Activated B cell treated with CpG ODN at 0.5 μM for 24 hours (primary cell): ENCODE data around the gene CFAP69. TPM values are rescaled to one million over a fixed set of nuclear protein-coding genes. Genes with fewer than 3 reads are reported as not detected.

ENCODE experiments used
- ATAC-seq: fragments of 200-7000 bp; cut with Tn5 transposase; one replicate; pipeline ENCODE4 v1.10.0; 2021; ENCODE audit warnings: low read depth, mild to moderate bottlenecking, moderate library complexity
- CTCF ChIA-PET: fragments of 350-600 bp; sonication (Branson Sonifier 250); formaldehyde crosslinking; loops from one replicate; lab custom pipeline; 2021; ENCODE audit warnings: antibody characterized with exemption; lab: Charles Lee
- POLR2A ChIA-PET: fragments of 350-600 bp; sonication (Branson Sonifier 250); formaldehyde crosslinking; loops from one replicate; lab custom pipeline; 2021; ENCODE audit warnings: antibody characterized with exemption; lab: Charles Lee
- DNase-seq: peaks from one replicate; pipeline ENCODE4 v3.0.0; 2022
- H3K27ac Mint-ChIP-seq: one replicate; pipeline ENCODE4 v1.8.0; 2020; ENCODE audit warnings: mixed read lengths
- H3K27me3 Mint-ChIP-seq: one replicate; pipeline ENCODE4 v1.8.0; 2021; ENCODE audit warnings: mixed read lengths
- H3K36me3 Mint-ChIP-seq: one replicate; pipeline ENCODE4 v1.8.0; 2021; ENCODE audit warnings: low read depth, mixed read lengths
- H3K4me1 Mint-ChIP-seq: one replicate; pipeline ENCODE4 v1.8.0; 2021; ENCODE audit warnings: mixed read lengths
- H3K4me3 Mint-ChIP-seq: one replicate; pipeline ENCODE4 v1.8.0; 2020; ENCODE audit warnings: mild to moderate bottlenecking, mixed read lengths
- H3K9me3 Mint-ChIP-seq: one replicate; pipeline ENCODE4 v1.8.0; 2020; ENCODE audit warnings: mixed read lengths
- intact Hi-C: fragments of 100-400 bp; cut with micrococcal nuclease; formaldehyde crosslinking; loops from one replicate; pipeline ENCODE4 v1.15.1; 2024
- total RNA-seq: library from RNA; stranded (reverse); gene quantifications from 2 replicates; pipeline ENCODE4 v1.2.3, GENCODE V29; 2022
- TF ChIP-seq, protein P1 (sequence below): fragments of 200-600 bp; IDR thresholded peaks from one replicate; pipeline ENCODE4 v1.8.0; 2022; ENCODE audit warnings: antibody characterized with exemption, mild to moderate bottlenecking

The CFAP69 gene
- total RNA-seq, 1 donor from 2014 or later: 0.62 TPM

DNA sequence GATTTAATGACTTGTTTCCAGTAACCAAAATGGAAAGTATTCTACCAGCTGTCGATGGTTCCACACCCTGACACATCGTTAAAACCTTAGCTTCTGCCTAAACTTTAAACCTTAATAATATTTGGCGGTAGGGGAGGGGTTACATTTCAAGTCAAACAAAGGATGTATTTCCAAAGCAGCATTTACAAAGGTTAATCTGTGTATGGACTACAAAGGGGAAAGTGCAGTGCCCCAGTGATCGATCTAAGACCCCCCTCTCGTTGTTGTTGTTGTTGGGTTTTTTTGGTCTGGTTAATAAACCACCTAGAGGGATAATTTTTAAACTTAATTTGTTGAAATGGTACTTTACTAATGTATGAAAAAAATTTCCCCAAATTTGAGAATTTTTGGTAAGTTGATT is 34.5 kb upstream of the CFAP69 start:
- TF ChIP-seq, protein P1, sequence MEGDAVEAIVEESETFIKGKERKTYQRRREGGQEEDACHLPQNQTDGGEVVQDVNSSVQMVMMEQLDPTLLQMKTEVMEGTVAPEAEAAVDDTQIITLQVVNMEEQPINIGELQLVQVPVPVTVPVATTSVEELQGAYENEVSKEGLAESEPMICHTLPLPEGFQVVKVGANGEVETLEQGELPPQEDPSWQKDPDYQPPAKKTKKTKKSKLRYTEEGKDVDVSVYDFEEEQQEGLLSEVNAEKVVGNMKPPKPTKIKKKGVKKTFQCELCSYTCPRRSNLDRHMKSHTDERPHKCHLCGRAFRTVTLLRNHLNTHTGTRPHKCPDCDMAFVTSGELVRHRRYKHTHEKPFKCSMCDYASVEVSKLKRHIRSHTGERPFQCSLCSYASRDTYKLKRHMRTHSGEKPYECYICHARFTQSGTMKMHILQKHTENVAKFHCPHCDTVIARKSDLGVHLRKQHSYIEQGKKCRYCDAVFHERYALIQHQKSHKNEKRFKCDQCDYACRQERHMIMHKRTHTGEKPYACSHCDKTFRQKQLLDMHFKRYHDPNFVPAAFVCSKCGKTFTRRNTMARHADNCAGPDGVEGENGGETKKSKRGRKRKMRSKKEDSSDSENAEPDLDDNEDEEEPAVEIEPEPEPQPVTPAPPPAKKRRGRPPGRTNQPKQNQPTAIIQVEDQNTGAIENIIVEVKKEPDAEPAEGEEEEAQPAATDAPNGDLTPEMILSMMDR: no peak
- intact Hi-C loops: no loop called here
- H3K4me3 Mint-ChIP-seq: no peak overlapping the region
- peaks cover 12% of the 10 kb centered on the region for H3K27me3 Mint-ChIP-seq
- H3K9me3 Mint-ChIP-seq: no peaks in the 10 kb centered on the region
- CTCF ChIA-PET: interaction anchor here (1.5 kb wide), 1 partner anchor 22 kb away, joined by 3 read pairs; no protein-coding TSS in a partner anchor
- ATAC-seq: no peak
- no peaks in the 10 kb centered on the region for H3K36me3 Mint-ChIP-seq
- H3K27ac Mint-ChIP-seq: no peak overlapping the region
- POLR2A ChIA-PET: no interaction called here
- peaks cover 7% of the 10 kb centered on the region for H3K4me1 Mint-ChIP-seq
- no peak for DNase-seq

GRCh38 chr7:90210981-90211380 is 34.0 kb upstream of the CFAP69 start:
- TF ChIP-seq, protein P1: no peak
- no peak for DNase-seq
- no peaks in the 10 kb centered on the region for H3K9me3 Mint-ChIP-seq
- ATAC-seq: no peak
- peak overlapping the region; percentile 50 for H3K4me3 Mint-ChIP-seq
- ChIA-PET CTCF (interaction anchor here (1.1 to 1.5 kb wide), 3 partner anchors 21 to 217 kb away, joined by 3 read pairs; partner anchors contain the start of gene STEAP1), POLR2A (no interaction called here)
- H3K4me1 Mint-ChIP-seq: peaks cover 7% of the 10 kb centered on the region
- intact Hi-C loops: loop anchor here (1.0 kb wide), 1 partner anchor 57 kb away; the partner anchor contains the start of gene STEAP1
- H3K27me3 Mint-ChIP-seq: peaks cover 12% of the 10 kb centered on the region
- no peaks in the 10 kb centered on the region for H3K36me3 Mint-ChIP-seq
- H3K27ac Mint-ChIP-seq: no peak overlapping the region

DNA sequence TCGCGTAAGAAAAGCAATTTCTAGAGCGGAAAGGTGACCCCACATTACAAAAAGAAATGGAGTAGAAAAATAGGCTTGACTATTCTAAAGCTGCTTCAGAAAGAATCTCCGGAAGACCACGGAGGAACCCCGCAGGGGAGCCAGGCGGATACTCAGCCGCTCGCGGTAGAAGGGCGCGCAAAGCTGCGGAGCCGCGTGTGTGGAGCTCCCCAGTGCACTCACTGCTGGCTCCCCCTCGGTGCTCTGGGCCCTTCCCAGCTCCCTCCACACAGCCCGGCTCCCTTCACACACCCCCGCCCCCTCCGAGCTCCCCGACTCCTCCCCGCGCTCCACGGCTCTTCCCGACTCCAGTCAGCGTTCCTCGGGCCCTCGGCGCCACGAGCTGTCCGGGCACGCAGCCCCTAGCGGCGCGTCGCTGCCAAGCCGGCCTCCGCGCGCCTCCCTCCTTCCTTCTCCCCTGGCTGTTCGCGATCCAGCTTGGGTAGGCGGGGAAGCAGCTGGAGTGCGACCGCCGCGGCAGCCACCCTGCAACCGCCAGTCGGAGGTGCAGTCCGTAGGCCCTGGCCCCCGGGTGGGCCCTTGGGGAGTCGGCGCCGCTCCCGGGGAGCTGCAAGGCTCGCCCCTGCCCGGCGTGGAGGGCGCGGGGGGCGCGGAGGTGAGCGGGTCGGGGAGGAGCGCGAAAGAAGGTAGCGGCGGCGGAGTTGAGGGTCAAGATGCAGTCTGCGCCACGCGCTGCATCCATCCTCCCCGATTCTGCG is 33.4 kb upstream of the CFAP69 start, which contains the start of gene STEAP2:
Gene STEAP2 (plus strand): TSS at position 350 of the 758 bp plus-strand sequence. CDS start 13,343 bp downstream, outside the sequence.
- peak; percentile 73 for ATAC-seq
- CTCF ChIA-PET: interaction anchor here (1.1 to 1.5 kb wide), 3 partner anchors 21 to 216 kb away, joined by 3 read pairs; partner anchors contain the start of gene STEAP1

GRCh38 chr7:90212149-90212495 is 32.9 kb upstream of the CFAP69 start:
- peaks cover 6% of the 10 kb centered on the region for H3K4me1 Mint-ChIP-seq
- H3K27me3 Mint-ChIP-seq: peaks cover 15% of the 10 kb centered on the region
- no peak overlapping the region for H3K27ac Mint-ChIP-seq
- H3K4me3 Mint-ChIP-seq: no peak overlapping the region
- H3K36me3 Mint-ChIP-seq: no peaks in the 10 kb centered on the region
- ATAC-seq (no peak), DNase-seq (no peak)
- intact Hi-C loops: no loop called here
- POLR2A ChIA-PET: no interaction called here
- no peaks in the 10 kb centered on the region for H3K9me3 Mint-ChIP-seq
- TF ChIP-seq, protein P1: no peak
- CTCF ChIA-PET: interaction anchor here (1.1 to 1.5 kb wide), 3 partner anchors 20 to 216 kb away, joined by 3 read pairs; partner anchors contain the start of gene STEAP1

More for the DNA sequence above, 33.4 kb upstream of the CFAP69 start, which contains the start of gene STEAP2:
- Mint-ChIP-seq H3K36me3 (no peaks in the 10 kb centered on the region), H3K4me1 (peaks cover 7% of the 10 kb centered on the region), H3K4me3 (peak within 1 kb of the TSS; percentile 50), H3K27ac (no peak within 1 kb of the TSS), H3K9me3 (no peaks in the 10 kb centered on the region), H3K27me3 (peaks cover 15% of the 10 kb centered on the region)
- intact Hi-C loops: loop anchor here (1.0 kb wide), 1 partner anchor 57 kb away; the partner anchor contains the start of gene STEAP1
- peak; percentile 15 for DNase-seq
- TF ChIP-seq, protein P1: no peak
- POLR2A ChIA-PET: no interaction called here

DNA sequence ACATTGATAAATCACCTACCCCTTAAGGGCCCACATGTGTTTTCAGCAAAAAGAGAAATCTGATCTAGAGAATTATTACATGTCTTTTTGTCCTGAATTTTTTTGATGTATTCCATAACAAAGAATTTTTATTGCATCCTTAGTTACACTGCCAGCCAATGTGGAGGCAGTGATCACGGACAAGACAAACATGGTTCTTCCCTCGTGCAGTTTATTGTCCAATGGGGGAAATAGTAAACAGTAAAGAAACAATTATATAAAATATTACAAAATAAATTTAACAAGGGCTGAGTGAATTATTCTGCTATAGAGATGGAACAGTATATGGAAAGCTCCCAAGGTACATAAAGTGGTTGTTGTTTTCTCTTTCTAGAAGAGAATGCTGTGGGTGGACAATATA is 31.5 kb upstream of the CFAP69 start:
- H3K27ac Mint-ChIP-seq: no peak overlapping the region
- H3K4me1 Mint-ChIP-seq: peaks cover 5% of the 10 kb centered on the region
- TF ChIP-seq, protein P1: no peak
- intact Hi-C loops: no loop called here
- peaks cover 15% of the 10 kb centered on the region for H3K27me3 Mint-ChIP-seq
- DNase-seq (no peak), ATAC-seq (no peak)
- POLR2A ChIA-PET: no interaction called here
- H3K9me3 Mint-ChIP-seq: peaks cover 6% of the 10 kb centered on the region
- no peaks in the 10 kb centered on the region for H3K36me3 Mint-ChIP-seq
- H3K4me3 Mint-ChIP-seq: no peak overlapping the region
- CTCF ChIA-PET: no interaction called here
